HCT116 (cell line): ENCODE data around the gene C9orf152. TPM values are rescaled to one million over a fixed set of nuclear protein-coding genes. Genes with fewer than 3 reads are reported as not detected.

Source experiments
- ATAC-seq: fragments of 200-7000 bp; cut with Tn5 transposase; 2 replicates; pipeline ENCODE4 v1.9.1; 2020; ENCODE audit warnings: mild to moderate bottlenecking, moderate library complexity
- BruUV-seq: library from RNA; stranded (reverse); fragments of 400-500 nt; replicated peaks from 2 replicates; lab custom pipeline; 2021; lab: Mats Ljungman, UMichigan
- CTCF ChIA-PET: fragments of 300-600 bp; sonication (Branson Sonifier 250); formaldehyde crosslinking; loops from one replicate; lab custom pipeline; 2021; ENCODE audit warnings: antibody characterized with exemption; lab: Charles Lee
- POLR2A ChIA-PET: fragments of 300-600, 350-600 bp; sonication (Branson Sonifier 250); formaldehyde crosslinking; loops from one replicate; lab custom pipeline; 2021; ENCODE audit warnings: antibody characterized with exemption; lab: Charles Lee
- RAD21 ChIA-PET, 2 experiments: fragments of 300-600 bp; sonication (Branson Sonifier 250); formaldehyde crosslinking; loops; one replicate each; lab custom pipeline; 2023; ENCODE audit warnings: low total read pairs in 2 of 2; ENCODE audit not compliant: uncharacterized antibody in 2 of 2, unreplicated experiment in 2 of 2, low non-redundant PET in 1 of 2; lab: Charles Lee
- DNase-seq: peaks from one replicate; pipeline ENCODE4 v3.0.0-alpha.2; 2010; ENCODE audit warnings: low read depth, low spot score
- H2AFZ ChIP-seq: fragments of 200-600 bp; shearing (Covaris generic), sonication (generic); 2 replicates; pipeline ENCODE4 v1.6.1; 2017; ENCODE audit warnings: low read depth, mixed run types, mixed read lengths, antibody characterized with exemption, low read length; ENCODE audit not compliant: poor library complexity, severe bottlenecking
- H3K27ac ChIP-seq: 2 replicates; pipeline ENCODE4 v1.5.1; 2012; ENCODE audit warnings: low read depth, low read length
- H3K27me3 ChIP-seq: fragments of 200-600 bp; sonication (generic); 2 replicates; pipeline ENCODE4 v1.6.1; 2016; ENCODE audit warnings: mixed run types, low read length, mixed read lengths; ENCODE audit not compliant: insufficient read depth
- H3K36me3 ChIP-seq, 2 experiments: fragments of 200-500 bp in 1 of 2; fragments of 200-600 bp in 1 of 2; sonication (Bioruptor generic) in 1 of 2; sonication (generic) in 1 of 2; 2 replicates each; pipeline versions ENCODE4 v1.5.1 to v1.6.1; 2014 to 2016; ENCODE audit warnings: low read length in 2 of 2, inconsistent platforms in 1 of 2, mixed read lengths in 1 of 2, mixed run types in 1 of 2; ENCODE audit not compliant: insufficient read depth in 2 of 2, control insufficient read depth in 1 of 2
- H3K4me1 ChIP-seq, 2 experiments: fragments of 200-600 bp in 1 of 2; sonication (generic) in 1 of 2; 2 replicates each; pipeline versions ENCODE4 v1.5.1 to v1.6.1; 2012 to 2017; ENCODE audit warnings: low read length in 2 of 2, inconsistent platforms in 1 of 2, mild to moderate bottlenecking in 1 of 2, mixed read lengths in 1 of 2, mixed run types in 1 of 2, moderate library complexity in 1 of 2; ENCODE audit not compliant: insufficient read depth in 2 of 2, control insufficient read depth in 1 of 2
- H3K4me2 ChIP-seq: fragments of 200-600 bp; sonication (generic); 2 replicates; pipeline ENCODE4 v1.6.1; 2017; ENCODE audit warnings: mixed run types, low read length, mixed read lengths
- H3K4me3 ChIP-seq, 2 experiments: fragments of 200-600 bp in 1 of 2; sonication (generic) in 1 of 2; replicated peaks in 1 of 2; 2 replicates each; pipeline ENCODE4 v1.5.1; 2011 to 2016; ENCODE audit warnings: low read length in 2 of 2, control low read depth in 1 of 2, low read depth in 1 of 2, mild to moderate bottlenecking in 1 of 2, mixed read lengths in 1 of 2, mixed run types in 1 of 2
- H3K79me2 ChIP-seq: fragments of 200-600 bp; sonication (generic); 2 replicates; pipeline ENCODE4 v1.6.1; 2017; ENCODE audit warnings: mild to moderate bottlenecking, mixed run types, low read length, moderate library complexity, mixed read lengths; ENCODE audit not compliant: insufficient read depth
- H3K9ac ChIP-seq: fragments of 200-600 bp; sonication (generic); 2 replicates; pipeline ENCODE4 v1.6.1; 2016; ENCODE audit warnings: low read length, mixed read lengths
- H3K9me2 ChIP-seq: fragments of 200-600 bp; sonication (generic), shearing (Covaris generic); 2 replicates; pipeline ENCODE4 v1.6.1; 2017; ENCODE audit warnings: mixed run types, mild to moderate bottlenecking, moderate library complexity; ENCODE audit not compliant: insufficient read depth
- H3K9me3 ChIP-seq, 2 experiments: fragments of 200-500 bp in 1 of 2; fragments of 200-600 bp in 1 of 2; sonication (Bioruptor generic) in 1 of 2; sonication (generic) in 1 of 2; 2 replicates each; pipeline ENCODE4 v1.6.1; 2014 to 2017; ENCODE audit warnings: low read length in 2 of 2, mixed read lengths in 2 of 2, inconsistent platforms in 1 of 2, low read depth in 1 of 2, mild to moderate bottlenecking in 1 of 2, mixed run types in 1 of 2, moderate library complexity in 1 of 2; ENCODE audit not compliant: control insufficient read depth in 1 of 2, insufficient read depth in 1 of 2
- H4K20me1 ChIP-seq: fragments of 200-600 bp; sonication (generic), shearing (Covaris generic); 2 replicates; pipeline ENCODE4 v1.6.1; 2017; ENCODE audit warnings: mixed run types, mild to moderate bottlenecking, moderate library complexity; ENCODE audit not compliant: insufficient read depth
- CBX3 ChIP-seq: IDR thresholded peaks from 2 replicates; pipeline ENCODE4 v1.6.1; 2012; ENCODE audit warnings: low read depth
- CEBPB ChIP-seq: IDR thresholded peaks from 2 replicates; pipeline ENCODE4 v1.6.1; 2012; ENCODE audit warnings: low read depth
- ELF1 ChIP-seq: IDR thresholded peaks from 2 replicates; pipeline ENCODE4 v1.6.1; 2012; ENCODE audit warnings: low read depth, borderline replicate concordance
- EZH2 ChIP-seq: fragments of 200-600 bp; sonication (generic); IDR thresholded peaks from 2 replicates; pipeline ENCODE4 v1.6.1; 2017; ENCODE audit warnings: antibody characterized with exemption, mixed run types
- EZH2phosphoT487 ChIP-seq: fragments of 200-600 bp; IDR thresholded peaks from 2 replicates; pipeline ENCODE4 v1.6.1; 2018; ENCODE audit warnings: antibody characterized with exemption, borderline replicate concordance
- FOSL1 ChIP-seq: IDR thresholded peaks from 2 replicates; pipeline ENCODE4 v1.6.1; 2012; ENCODE audit warnings: low read depth
- JUND ChIP-seq: IDR thresholded peaks from 2 replicates; pipeline ENCODE4 v1.6.1; 2012
- POLR2A ChIP-seq: IDR thresholded peaks from 2 replicates; pipeline ENCODE4 v1.7.0; 2011; ENCODE audit warnings: borderline replicate concordance; ENCODE audit not compliant: insufficient read depth, insufficient read length; ENCODE audit errors: extremely low read depth
- POLR2AphosphoS5 ChIP-seq: IDR thresholded peaks from 2 replicates; pipeline ENCODE4 v1.6.1; 2011; ENCODE audit warnings: mild to moderate bottlenecking, low read depth, low read length, moderate library complexity
- RAD21 ChIP-seq: IDR thresholded peaks from 2 replicates; pipeline ENCODE4 v1.6.1; 2012; ENCODE audit warnings: low read depth, mild to moderate bottlenecking
- SIN3A ChIP-seq: IDR thresholded peaks from 2 replicates; pipeline ENCODE4 v1.6.1; 2012; ENCODE audit warnings: low read depth
- SP1 ChIP-seq: IDR thresholded peaks from 2 replicates; pipeline ENCODE4 v1.6.1; 2012; ENCODE audit warnings: low read depth
- SRF ChIP-seq: IDR thresholded peaks from 2 replicates; pipeline ENCODE4 v1.6.1; 2012; ENCODE audit warnings: low read depth
- TCF7L2 ChIP-seq: IDR thresholded peaks from 2 replicates; pipeline ENCODE4 v1.7.0; 2011; ENCODE audit warnings: borderline replicate concordance, inconsistent platforms; ENCODE audit not compliant: insufficient read depth, insufficient read length; ENCODE audit errors: extremely low read depth
- YY1 ChIP-seq: IDR thresholded peaks from 2 replicates; pipeline ENCODE4 v1.6.1; 2011; ENCODE audit warnings: low read length, low read depth, moderate library complexity, mild to moderate bottlenecking; ENCODE audit not compliant: insufficient replicate concordance; ENCODE audit errors: extremely low read depth
- ZFX ChIP-seq: fragments of 450-650 bp; IDR thresholded peaks from 2 replicates; pipeline ENCODE4 v1.6.1; 2017
- intact Hi-C: fragments of 100-400 bp; cut with micrococcal nuclease; formaldehyde crosslinking; loops from 2 replicates; pipeline ENCODE4 v1.10.0; 2022
- total RNA-seq: library from RNA; stranded (reverse); gene quantifications from one replicate; pipeline ENCODE4 v1.2.1, GENCODE V29; 2021; ENCODE audit not compliant: unreplicated experiment
- TF ChIP-seq, protein P1 (sequence below): IDR thresholded peaks from 2 replicates; pipeline ENCODE4 v1.6.1; 2012
- TF ChIP-seq, protein P2 (sequence below): IDR thresholded peaks from 2 replicates; pipeline ENCODE4 v1.6.1; 2012; ENCODE audit warnings: low read depth
- TF ChIP-seq, protein P3 (sequence below): IDR thresholded peaks from 2 replicates; pipeline ENCODE4 v1.6.1; 2011; ENCODE audit warnings: mild to moderate bottlenecking, low read length, moderate library complexity; ENCODE audit not compliant: insufficient replicate concordance; ENCODE audit errors: extremely low read depth
- TF ChIP-seq, protein P4 (sequence below), 3 experiments: fragments of 200-600 bp in 1 of 3; sonication (generic) in 1 of 3; IDR thresholded peaks in 2 of 3; conservative IDR thresholded peaks in 1 of 3; 2 replicates each; pipeline ENCODE4 v1.5.1; 2012 to 2017; ENCODE audit warnings: low read depth in 2 of 3, low read length in 2 of 3, antibody characterized with exemption in 1 of 3, borderline replicate concordance in 1 of 3, control low read depth in 1 of 3, mild to moderate bottlenecking in 1 of 3, mixed read lengths in 1 of 3, mixed run types in 1 of 3, moderate library complexity in 1 of 3; ENCODE audit not compliant: insufficient read depth in 1 of 3

C9orf152 gene
- total RNA-seq, 1 experiment from 2014 or later = not detected

DNA sequence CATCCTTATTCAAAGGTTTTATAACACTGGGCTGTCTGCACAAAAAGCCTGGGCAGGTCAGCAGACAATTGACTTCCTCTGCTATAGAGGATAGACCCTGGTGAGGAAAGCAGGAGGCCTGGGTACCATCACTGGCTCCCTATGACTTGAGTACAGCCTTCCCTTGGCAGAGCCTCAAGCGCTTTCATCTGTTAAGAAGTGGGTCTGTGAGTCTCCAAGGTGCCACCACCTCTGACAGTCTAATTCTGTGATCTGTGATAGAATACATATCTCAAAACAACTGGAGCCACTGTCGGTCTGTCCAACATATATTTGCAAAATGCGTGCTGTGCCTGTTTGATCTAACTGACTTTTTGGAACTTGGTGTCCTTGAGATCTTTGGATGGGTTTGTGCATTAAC is 52.2 kb downstream of the C9orf152 start:
- ATAC-seq = no peak
- CTCF ChIA-PET = no interaction called here
- Histone ChIP-seq H3K4me3 (no peak overlapping the region), H3K79me2 (peaks cover 42% of the 10 kb centered on the region), H3K36me3 (no peaks in the 10 kb centered on the region), H4K20me1 (peaks cover 3% of the 10 kb centered on the region; the same call in 1 of the 2 replicates), H3K9me3 (no peaks in the 10 kb centered on the region), H3K27ac (no peak overlapping the region), H3K4me1 (peaks cover 0 to 9% of the 10 kb centered on the region in 2 experiments; a peak in 2 of 4 replicates), H3K4me2 (no peak overlapping the region), H3K9me2 (no peaks in the 10 kb centered on the region), H2AFZ (no peak overlapping the region), H3K9ac (no peak overlapping the region), H3K27me3 (no peaks in the 10 kb centered on the region)
- intact Hi-C loops = no loop called here
- POLR2A ChIA-PET = no interaction called here
- DNase-seq = no peak
- RAD21 ChIA-PET = no interaction called here
- TF ChIP-seq EZH2 = no peak
- no peak for TF ChIP-seq POLR2AphosphoS5
- no peak for TF ChIP-seq CBX3
- TF ChIP-seq TCF7L2 = no peak
- TF ChIP-seq SIN3A = no peak
- TF ChIP-seq, protein P1, sequence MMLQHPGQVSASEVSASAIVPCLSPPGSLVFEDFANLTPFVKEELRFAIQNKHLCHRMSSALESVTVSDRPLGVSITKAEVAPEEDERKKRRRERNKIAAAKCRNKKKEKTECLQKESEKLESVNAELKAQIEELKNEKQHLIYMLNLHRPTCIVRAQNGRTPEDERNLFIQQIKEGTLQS = no peak
- TF ChIP-seq, protein P2, sequence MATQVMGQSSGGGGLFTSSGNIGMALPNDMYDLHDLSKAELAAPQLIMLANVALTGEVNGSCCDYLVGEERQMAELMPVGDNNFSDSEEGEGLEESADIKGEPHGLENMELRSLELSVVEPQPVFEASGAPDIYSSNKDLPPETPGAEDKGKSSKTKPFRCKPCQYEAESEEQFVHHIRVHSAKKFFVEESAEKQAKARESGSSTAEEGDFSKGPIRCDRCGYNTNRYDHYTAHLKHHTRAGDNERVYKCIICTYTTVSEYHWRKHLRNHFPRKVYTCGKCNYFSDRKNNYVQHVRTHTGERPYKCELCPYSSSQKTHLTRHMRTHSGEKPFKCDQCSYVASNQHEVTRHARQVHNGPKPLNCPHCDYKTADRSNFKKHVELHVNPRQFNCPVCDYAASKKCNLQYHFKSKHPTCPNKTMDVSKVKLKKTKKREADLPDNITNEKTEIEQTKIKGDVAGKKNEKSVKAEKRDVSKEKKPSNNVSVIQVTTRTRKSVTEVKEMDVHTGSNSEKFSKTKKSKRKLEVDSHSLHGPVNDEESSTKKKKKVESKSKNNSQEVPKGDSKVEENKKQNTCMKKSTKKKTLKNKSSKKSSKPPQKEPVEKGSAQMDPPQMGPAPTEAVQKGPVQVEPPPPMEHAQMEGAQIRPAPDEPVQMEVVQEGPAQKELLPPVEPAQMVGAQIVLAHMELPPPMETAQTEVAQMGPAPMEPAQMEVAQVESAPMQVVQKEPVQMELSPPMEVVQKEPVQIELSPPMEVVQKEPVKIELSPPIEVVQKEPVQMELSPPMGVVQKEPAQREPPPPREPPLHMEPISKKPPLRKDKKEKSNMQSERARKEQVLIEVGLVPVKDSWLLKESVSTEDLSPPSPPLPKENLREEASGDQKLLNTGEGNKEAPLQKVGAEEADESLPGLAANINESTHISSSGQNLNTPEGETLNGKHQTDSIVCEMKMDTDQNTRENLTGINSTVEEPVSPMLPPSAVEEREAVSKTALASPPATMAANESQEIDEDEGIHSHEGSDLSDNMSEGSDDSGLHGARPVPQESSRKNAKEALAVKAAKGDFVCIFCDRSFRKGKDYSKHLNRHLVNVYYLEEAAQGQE = no peak
- no peak for TF ChIP-seq SRF
- TF ChIP-seq, protein P3, sequence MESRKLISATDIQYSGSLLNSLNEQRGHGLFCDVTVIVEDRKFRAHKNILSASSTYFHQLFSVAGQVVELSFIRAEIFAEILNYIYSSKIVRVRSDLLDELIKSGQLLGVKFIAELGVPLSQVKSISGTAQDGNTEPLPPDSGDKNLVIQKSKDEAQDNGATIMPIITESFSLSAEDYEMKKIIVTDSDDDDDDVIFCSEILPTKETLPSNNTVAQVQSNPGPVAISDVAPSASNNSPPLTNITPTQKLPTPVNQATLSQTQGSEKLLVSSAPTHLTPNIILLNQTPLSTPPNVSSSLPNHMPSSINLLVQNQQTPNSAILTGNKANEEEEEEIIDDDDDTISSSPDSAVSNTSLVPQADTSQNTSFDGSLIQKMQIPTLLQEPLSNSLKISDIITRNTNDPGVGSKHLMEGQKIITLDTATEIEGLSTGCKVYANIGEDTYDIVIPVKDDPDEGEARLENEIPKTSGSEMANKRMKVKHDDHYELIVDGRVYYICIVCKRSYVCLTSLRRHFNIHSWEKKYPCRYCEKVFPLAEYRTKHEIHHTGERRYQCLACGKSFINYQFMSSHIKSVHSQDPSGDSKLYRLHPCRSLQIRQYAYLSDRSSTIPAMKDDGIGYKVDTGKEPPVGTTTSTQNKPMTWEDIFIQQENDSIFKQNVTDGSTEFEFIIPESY = no peak
- TF ChIP-seq CEBPB = no peak
- TF ChIP-seq JUND = no peak
- TF ChIP-seq FOSL1 = no peak
- TF ChIP-seq YY1 = no peak
- no peak for TF ChIP-seq ELF1
- TF ChIP-seq SP1 = no peak
- TF ChIP-seq POLR2A = no peak
- TF ChIP-seq, protein P4, sequence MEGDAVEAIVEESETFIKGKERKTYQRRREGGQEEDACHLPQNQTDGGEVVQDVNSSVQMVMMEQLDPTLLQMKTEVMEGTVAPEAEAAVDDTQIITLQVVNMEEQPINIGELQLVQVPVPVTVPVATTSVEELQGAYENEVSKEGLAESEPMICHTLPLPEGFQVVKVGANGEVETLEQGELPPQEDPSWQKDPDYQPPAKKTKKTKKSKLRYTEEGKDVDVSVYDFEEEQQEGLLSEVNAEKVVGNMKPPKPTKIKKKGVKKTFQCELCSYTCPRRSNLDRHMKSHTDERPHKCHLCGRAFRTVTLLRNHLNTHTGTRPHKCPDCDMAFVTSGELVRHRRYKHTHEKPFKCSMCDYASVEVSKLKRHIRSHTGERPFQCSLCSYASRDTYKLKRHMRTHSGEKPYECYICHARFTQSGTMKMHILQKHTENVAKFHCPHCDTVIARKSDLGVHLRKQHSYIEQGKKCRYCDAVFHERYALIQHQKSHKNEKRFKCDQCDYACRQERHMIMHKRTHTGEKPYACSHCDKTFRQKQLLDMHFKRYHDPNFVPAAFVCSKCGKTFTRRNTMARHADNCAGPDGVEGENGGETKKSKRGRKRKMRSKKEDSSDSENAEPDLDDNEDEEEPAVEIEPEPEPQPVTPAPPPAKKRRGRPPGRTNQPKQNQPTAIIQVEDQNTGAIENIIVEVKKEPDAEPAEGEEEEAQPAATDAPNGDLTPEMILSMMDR (IDR thresholded peaks at IDR 0.05 in 2 of 3, conservative IDR thresholded peaks at IDR 0.05 in 1 of 3; ENCODE audit: borderline replicate concordance in 1 of 3, insufficient read depth in 1 of 3, low read depth in 2 of 3, low read length in 2 of 3) = no peak
- no peak for TF ChIP-seq EZH2phosphoT487
- TF ChIP-seq RAD21 = no peak
- TF ChIP-seq ZFX = no peak
- no TSS peak for BruUV-seq
